Ramos (cell line): ENCODE measurements around the gene MOGAT3.

Experiments used
- in situ Hi-C: fragments of 300-500 bp; cut with MboI; formaldehyde crosslinking; loops from one replicate; pipeline ENCODE4 v1.14.3; 2022; ENCODE audit warnings: low sequenced_read_pairs; ENCODE audit not compliant: unreplicated experiment

The MOGAT3 gene, protein sequence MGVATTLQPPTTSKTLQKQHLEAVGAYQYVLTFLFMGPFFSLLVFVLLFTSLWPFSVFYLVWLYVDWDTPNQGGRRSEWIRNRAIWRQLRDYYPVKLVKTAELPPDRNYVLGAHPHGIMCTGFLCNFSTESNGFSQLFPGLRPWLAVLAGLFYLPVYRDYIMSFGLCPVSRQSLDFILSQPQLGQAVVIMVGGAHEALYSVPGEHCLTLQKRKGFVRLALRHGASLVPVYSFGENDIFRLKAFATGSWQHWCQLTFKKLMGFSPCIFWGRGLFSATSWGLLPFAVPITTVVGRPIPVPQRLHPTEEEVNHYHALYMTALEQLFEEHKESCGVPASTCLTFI

DNA sequence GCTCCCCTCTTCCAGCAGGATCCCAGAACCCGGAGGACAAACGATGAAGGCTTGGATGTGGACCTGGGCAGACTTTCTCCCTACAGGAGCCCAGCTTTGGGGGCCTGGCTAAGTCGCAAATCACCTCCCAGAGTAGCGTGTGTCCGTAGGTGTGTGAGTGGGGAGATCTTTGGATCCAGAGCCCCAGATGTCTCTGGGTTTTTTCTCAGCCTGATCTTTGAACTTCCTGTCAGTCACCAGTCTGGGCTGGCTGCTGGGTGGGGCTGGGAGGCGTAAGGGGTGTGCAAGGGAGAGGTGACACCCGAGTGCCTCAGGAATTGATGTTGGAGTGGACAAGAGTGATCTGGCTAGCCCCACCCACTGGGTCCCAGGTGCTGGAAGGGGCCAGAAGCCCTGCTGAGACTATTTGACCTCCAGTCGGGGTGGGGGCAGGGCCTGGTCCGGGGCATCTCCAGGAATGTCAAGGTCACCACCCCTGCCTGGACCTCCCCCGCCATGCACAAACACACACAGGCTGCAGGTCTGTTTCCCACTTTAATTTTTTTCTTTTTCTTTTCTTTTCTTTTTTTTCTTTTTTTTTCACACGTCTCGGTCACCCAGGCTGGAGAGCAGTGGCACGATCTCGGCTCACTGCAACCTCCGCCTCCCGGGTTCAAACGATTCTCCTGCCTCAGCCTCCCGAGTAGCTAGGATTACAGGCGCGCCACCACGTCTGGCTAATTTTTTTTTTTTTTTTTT lies at the start of gene MOGAT3:
TSS of gene MOGAT3 (minus strand) at position 175 of the 738 bp plus-strand sequence. CDS start 182 bp downstream, outside the sequence.
- in situ Hi-C loops, result no loop called here

DNA sequence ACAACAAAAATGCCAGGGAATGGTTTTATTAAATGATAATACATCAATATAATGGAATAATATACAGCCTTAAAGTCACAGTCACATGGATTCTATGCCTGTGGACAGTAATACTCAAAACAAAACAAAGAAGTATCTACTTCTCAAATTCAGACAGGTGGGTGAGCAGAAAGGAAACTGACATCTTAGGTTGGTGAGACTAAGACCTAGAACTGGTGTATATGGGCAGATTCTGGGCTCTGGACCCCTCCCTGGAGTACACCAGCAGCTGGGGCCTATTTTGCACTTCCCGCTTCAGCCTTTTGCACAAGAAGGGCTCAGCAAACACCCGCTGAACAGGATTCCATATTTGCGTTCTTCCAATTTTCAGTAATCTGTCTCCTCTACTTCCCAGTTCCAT lies 49.5 kb upstream of the MOGAT3 start:
- in situ Hi-C loops, result no loop called here

DNA sequence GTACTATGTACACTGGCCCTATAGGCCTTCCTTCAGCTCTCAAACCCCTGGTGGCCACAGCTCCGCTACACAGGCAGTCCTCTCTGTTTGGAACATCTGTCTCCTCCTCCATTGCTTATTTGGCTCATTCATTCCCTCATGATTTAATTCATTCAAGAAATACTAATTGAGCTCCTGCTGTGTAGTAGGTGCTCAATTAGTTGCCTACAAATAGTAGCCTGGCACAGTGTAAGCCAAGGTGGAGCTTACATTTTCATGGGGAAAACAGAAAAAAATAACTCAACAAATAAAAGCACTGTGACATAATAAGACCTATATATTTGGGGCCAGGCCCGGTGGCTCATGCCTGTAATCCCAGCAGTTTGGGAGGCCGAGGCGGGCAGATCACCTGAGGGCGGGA lies 47.4 kb upstream of the MOGAT3 start:
- in situ Hi-C loops, result no loop called here

DNA sequence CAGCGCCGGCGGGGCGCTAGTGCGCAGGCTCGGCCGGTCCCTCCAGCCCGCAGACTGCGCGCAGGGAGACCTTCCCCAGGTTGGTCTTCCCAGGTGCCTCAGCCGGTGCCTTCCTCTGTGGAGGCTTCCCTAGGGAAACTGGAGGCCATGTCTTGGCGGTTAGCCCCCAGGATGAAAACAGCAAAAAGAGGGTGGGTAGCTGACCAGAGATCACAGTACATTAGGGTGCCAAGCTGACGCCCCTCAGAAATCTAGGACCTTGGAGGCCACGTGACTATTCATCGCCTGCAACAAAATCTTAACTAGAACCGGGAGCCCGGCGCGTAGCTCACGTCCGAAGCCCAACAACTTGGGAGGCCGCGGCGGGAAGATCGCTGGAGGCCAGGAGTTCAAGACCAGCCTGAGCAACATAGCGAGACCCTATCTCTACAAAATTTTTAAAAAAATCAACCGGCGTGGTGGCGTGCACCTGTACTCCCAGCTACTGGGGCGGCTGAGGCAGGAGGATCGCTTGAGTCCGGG lies 44.4 kb upstream of the MOGAT3 start:
- in situ Hi-C loops, result no loop called here

DNA sequence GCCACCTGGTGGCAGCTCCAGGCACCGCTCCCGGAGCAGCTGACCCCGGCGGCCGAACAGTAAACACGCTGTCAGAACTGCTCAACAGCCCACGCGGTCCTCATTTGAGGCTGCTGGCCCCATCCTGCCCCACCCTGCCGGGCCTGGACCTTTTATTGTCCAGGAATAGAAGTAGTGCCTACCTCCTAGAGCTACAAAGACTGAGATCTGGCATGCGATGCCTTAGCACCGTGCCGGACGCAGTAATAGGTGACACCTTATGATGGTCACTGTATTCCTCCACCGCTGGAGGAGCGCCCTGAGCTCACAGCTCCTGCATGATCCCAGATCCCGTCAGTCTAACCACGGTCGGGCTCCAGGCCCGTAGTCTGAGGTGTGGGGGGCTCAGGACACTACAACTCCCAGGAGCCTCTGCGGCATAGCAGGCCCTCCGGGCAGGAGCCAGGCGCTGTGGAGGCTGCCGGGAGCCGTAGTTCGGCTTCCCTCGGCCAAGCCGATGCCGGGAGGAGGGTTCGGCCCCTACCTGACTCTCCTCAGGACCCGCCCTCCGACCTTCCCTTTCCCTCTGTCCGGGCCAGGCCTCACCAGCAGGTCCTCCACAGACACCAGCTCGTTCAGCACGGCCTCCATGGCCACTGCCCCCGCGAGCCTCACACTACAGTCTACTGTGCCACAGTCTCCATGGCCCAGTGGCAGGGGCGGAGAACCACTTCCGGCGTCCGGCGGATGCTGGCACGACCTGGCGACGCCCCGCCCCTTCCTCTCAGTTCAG lies 43.7 kb upstream of the MOGAT3 start, which contains the start of gene FIS1:
TSS of gene FIS1 (minus strand) at position 707 of the 772 bp plus-strand sequence. CDS start at position 630, 77 bp downstream.
- in situ Hi-C loops, result no loop called here

DNA sequence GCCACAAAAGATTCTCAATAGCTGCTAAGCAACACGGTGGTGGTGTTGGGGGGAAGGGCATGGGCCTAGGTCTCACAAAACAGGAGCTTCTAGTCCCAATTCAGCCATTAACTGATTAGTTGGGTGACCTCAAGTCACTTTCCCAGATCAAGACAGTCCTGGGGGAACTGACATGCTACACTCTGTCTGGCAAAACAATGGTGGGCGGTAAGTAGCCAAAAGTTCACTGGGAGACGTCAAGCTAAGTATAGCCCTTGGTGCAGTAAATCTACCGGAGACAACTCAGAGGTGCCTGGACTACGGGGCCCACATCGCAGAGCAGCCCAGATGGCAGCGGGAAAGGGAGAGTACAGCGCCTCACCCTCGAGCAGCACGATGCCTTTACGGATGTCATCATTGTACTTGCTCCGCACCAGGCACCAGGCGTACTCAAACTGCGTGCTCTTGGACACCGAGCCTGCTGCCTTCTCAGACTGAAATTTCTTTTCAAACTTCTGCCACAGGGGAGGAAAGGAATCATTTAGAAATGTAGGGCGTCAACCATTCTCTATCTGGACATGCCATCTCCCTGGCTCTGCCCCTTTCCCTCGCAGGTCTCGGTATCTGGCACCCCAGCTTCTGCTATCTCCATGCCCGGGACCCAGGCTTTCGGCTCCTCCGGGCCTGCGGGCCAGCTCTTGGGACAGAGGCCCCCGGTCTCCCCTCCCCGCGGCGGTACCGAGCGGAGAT lies 43.0 kb upstream of the MOGAT3 start:
- in situ Hi-C loops, result no loop called here

DNA sequence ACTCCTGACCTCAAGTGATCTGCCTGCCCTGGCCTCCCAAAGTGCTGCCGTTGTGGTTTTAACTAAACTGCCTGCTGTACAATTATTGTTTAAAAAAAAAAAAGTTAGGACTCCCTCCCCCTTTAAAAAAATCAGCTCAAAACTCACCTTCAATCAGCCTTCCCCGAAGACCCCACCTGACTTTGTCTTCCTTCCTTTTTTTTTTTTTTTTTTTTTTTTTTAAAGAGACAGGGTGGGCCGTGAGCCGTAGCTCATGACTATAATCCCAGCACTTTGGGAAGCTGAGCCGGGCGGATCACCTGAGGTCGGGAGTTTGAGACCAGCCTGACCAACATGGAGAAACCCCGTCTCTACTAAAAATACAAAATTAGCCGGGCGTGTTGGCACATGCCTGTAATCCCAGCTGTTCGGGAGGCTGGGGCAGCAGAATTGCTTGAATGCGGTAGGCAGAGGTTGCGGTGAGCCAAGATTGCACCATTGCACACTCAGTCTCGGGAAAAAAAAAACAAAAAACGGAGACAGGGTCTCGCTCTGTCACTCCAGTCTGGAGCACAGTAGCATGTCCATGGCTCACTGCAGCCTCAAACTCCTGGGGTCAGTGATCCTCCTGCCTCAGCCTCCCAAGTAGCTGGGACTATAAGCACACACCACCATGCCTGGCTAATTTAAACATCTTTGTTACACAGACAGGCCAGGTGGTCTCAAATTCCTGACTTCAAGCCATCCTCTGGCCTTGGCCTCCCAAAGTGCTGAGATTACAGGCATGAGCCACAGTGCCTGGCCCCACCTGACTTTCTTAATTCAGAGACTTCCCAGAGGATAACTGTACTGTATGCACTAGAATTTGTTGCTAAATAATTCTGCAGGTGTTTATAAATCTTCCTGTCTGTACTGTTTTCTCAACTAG lies 40.9 kb upstream of the MOGAT3 start:
- in situ Hi-C loops, result no loop called here

DNA sequence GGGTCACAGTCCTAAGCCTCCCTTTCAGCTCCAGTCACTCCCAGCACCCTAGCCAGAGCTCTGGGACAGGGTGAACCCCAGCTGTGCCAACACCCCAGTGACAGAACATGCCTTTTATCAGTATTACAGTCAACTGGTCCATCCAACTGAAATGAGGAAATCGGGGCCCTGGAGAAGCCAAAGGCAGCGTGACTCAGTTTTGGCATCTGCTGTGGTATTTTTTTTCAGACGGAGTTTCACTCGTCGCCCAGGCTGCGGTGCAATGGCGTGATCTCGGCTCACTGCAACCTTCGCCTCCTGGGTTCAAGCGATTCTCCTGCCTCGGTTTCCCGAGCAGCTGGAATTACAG lies 40.2 kb upstream of the MOGAT3 start:
- in situ Hi-C loops, result no loop called here

DNA sequence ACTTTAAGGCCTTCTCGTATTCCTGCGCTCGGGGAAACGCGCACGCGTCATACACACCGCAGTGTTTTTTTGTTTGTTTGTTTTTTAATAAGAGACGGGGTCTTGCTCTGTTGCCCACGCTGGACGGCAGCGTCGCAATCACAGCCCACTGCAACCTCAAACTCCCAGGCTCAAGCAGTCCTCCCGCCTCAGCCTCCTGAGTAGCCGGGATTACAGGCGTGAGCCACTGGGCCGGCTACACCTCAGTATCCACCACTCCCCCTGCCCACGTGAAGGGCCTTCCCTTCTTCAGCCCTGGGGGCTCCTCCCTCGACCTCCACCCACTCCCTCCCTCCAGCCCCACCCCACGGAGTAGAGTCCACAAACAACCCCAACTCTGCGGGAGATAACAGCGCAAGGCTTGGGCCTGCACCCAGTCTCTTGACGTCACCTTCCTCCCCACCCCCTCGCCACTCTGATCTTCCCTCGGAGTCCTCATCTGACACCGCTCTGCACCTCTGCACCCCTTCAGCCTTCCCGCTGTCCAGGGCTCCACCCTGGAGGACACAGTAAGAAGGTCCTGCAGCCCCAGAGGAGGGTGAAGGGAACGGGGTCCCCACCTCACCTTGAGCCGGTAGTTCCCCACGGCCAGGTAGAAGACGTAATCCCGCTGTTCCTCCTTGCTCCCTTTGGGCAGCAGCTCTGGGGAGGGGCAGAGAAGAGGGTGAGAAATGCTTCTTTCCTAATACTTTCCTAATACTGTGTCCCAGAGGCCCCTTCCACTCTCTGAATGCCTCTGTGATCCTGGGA lies 39.6 kb upstream of the MOGAT3 start:
- in situ Hi-C loops, result no loop called here

DNA sequence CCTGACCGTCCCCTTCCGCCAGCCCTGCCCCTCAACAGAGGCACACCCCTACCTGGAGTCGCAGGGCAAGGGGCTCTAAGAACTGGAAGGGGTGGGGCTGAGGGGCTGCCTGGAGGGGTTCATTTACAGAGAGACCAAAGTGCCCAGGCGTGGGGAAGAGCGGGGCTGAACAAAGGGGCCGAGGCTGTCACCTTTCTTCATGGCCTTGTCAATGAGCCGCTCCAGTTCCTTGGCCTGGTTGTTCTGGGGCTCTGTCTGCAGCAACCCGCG lies 39.0 kb upstream of the MOGAT3 start:
- in situ Hi-C loops, result no loop called here

DNA sequence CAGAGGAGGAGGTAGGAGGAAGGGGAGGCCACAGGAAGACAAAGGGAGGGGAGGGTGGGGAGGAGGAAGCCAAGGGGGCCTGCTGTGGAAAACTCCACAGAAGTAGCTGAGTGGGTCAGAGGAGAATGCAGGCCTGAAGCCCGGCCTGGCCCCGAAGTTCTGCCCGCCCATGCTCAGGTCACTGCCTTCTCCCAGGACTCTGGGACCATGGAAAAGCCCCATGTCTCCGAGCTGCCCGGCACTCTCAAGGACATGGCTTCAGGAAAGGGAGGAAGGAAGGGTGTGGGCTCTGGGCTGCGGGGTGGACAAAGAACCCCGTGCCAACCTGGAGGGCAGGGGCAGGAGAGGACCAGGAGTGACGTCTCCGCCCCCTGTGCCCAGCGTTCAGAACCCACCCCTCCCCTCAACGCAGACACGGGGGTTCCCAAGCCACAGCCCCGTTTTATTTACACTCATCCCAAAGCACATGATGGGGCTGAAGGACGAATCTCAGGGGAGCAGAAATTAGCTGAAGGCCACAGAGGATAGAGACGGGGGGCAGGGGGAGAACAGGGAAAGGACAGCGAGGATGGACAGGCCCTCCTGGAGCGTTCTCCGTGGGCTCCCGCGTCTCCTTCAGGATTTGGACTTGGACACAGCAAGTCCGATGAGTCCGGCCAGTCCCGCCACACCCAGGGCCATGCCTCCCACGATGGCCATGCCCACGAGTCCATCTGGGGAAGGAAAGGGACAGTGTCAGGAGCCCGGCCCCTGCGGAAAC lies 38.5 kb upstream of the MOGAT3 start:
- in situ Hi-C loops, result no loop called here

DNA sequence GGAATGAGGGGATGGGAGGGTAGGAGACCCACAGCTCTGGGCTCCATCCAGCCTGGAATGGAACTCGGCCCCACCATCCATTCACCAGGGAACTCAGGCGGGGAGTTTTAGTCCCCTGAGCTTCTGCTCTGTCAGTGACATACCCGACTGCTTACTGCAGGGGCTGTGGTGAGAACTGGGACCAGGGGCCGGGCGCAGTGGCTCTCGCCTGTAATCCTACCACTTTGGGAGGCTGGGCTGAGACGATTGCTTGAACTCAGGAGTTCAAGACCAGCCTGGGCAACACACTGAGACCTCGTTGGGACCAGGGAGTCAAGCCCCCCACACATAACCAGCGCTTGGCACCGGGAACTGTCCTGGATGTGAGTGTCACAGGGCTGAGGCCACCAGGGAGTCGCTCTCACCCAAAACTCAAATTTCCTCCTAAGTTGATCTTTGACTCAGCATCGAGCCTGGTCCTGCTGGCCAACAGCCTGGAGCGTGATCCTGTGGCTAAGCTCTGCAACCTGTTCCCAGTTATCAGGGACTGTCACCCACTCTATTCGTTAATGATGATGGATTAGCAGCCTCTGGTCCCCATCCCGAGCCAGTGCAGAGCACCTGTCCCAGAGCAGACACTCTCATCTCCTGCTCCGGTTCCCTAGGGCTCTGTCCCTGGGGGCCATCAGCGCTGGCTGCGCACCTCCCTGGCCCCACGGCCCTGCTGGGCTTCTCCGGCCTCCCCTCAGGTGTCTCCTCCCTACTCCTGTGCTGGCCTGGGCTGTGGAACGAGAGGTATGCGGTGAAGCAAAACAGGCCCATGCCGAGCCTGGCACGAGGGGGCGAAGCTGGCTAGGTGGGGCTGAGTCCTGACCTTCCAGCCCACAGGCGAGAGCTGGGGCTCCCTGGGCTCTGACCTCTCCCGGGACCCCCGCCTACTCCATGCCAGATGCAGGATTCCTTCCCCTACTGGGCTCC lies 37.7 kb upstream of the MOGAT3 start:
- in situ Hi-C loops, result no loop called here

DNA sequence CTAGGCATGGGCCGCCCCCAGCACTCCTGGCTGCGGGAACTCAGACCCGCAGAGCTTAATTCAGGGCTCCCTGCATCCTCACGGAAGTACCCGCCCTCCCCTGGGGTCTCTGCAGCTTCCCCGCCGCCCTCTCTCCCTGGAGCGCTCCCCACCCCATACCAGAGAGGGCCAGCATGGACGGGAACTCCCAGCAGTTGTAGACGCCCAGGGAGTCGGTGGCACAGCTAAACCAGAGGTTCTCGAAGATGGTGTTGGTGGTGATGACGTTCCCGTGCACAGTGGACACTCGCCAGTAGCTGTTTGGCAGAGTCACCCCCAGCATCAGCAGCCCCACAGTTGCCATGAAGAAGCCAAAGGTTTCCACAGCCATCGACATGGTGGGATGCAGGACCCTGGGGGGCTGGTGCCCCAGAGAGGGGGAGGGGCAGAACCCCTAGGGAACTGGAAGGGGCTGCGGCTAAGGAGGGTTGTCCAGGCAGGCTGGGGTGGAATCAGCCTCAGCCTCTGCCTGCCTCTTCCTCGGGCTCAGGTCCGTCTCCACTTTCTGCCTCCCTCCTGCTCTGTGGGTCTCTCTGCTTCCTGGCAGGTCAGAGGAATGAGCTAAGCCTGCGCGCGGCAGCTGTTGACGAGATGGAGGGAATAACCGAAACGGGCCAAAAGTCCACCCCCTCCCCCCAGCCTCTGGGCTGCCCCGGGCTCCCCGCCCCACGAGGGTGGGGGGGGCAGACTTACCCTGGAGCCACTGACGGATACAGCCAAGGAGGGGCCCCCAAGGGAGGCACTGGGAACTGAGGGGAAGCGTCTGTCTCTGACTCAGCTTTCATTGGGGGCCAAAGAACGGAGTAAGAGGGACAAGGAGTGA lies 36.6 kb upstream of the MOGAT3 start, which contains the start of gene CLDN15:
TSS of gene CLDN15 (minus strand) at position 597 of the 862 bp plus-strand sequence. CDS start at position 376, 221 bp downstream.
- in situ Hi-C loops, result no loop called here

DNA sequence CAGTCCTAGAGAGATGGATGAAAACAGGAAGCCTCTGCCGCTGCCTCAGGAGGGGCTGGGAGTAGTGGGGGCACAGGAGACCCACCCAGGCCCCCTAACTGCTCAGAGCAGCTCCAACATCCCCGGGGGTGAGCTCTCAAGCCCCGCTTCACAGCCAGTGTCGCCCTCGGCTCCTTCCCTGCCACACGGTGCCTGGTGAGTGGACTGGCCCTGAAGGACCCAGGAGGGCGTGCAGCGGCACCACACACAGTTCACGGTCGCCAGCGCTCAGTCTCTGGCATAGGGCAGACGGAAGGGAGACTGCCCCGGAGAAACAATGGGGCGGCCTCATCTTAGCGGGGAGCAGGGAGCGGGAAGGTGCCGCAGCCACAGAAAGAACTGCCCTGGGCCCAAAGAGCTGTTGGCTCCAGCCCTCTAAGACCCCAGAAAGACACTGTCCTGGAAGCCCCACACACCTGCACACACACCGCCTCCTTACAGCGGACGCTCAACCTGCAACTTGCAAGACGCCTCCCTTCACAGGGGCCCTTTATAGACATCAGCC lies 35.5 kb upstream of the MOGAT3 start:
- in situ Hi-C loops, result no loop called here

DNA sequence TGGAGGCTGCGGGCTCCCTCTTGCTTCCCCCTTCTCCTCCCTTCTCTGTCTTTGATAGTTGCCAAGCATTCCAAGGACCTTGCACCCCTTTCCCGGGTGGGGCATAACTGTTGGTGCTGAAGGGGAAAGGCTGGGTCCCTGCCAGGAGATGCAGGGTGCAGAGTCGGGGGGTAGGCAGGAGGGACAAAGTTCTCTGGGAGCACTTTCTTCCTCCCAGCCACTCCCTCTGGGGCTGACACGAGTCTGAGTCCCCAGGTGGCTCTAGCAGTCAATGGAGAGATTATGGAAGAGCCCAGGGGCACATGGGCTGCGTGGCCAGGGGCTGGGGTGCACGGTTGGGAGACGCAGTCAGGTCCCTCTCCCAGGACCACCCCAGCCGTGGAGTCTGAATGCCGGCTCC lies 34.7 kb upstream of the MOGAT3 start:
- in situ Hi-C loops, result no loop called here
